ENCODE results near the gene NEK10. TPM values are rescaled to one million over a fixed set of nuclear protein-coding genes. Genes with fewer than 3 reads are reported as not detected.

NEK10 gene
- total RNA-seq, 1 experiment from 2014 or later, result 1.2 TPM

- TF ChIP-seq ATF3 (IDR thresholded peaks at IDR 0.05), result no peak
- TF ChIP-seq ZBTB33 (IDR thresholded peaks at IDR 0.05; ENCODE audit: extremely low read depth, insufficient replicate concordance, low read length), result no peak
- TF ChIP-seq SIN3A (IDR thresholded peaks at IDR 0.05; ENCODE audit: low read depth), result no peak
- TF ChIP-seq RAD21 (IDR thresholded peaks at IDR 0.05; ENCODE audit: low read depth), result no peak
- H3K9ac ChIP-seq (ENCODE audit: low read length), result no peak overlapping the region
- no TSS peak for BruUV-seq (replicated peaks)
- H3K9me2 ChIP-seq (ENCODE audit: insufficient read depth), result no peaks in the 10 kb centered on the region
- H4K20me1 ChIP-seq (ENCODE audit: insufficient read depth), result no peaks in the 10 kb centered on the region
- ChIA-PET CTCF (no interaction called here), RAD21 (ENCODE audit: low non-redundant PET in 1 of 2, low total read pairs in 2 of 2, uncharacterized antibody in 2 of 2, unreplicated experiment in 2 of 2) (no interaction called here), POLR2A (no interaction called here)
- no peak overlapping the region for H2AFZ ChIP-seq (ENCODE audit: low read depth, low read length, poor library complexity, severe bottlenecking)
- ATAC-seq (no peak), DNase-seq (ENCODE audit: low read depth, low spot score) (no peak)
- no peak overlapping the region for H3K4me2 ChIP-seq (ENCODE audit: low read length)
- no peak overlapping the region for H3K4me3 ChIP-seq (replicated peaks in 1 of 2; ENCODE audit: low read depth in 1 of 2, low read length in 2 of 2)
- H3K4me1 ChIP-seq (ENCODE audit: control insufficient read depth in 1 of 2, insufficient read depth in 2 of 2, low read length in 2 of 2), result no peaks in the 10 kb centered on the region
- no peaks in the 10 kb centered on the region for H3K79me2 ChIP-seq (ENCODE audit: insufficient read depth, low read length)
- no peaks in the 10 kb centered on the region for H3K9me3 ChIP-seq (ENCODE audit: control insufficient read depth in 1 of 2, insufficient read depth in 1 of 2, low read depth in 1 of 2, low read length in 2 of 2)
- intact Hi-C loops (cut with micrococcal nuclease), result no loop called here
- no peaks in the 10 kb centered on the region for H3K36me3 ChIP-seq (ENCODE audit: control insufficient read depth in 1 of 2, insufficient read depth in 2 of 2, low read length in 2 of 2)
- no peaks in the 10 kb centered on the region for H3K27me3 ChIP-seq (ENCODE audit: insufficient read depth, low read length)
- H3K27ac ChIP-seq (ENCODE audit: low read depth, low read length), result no peak overlapping the region
Observed at GRCh38 chr3:27166888-27167287, 202.3 kb downstream of the NEK10 start.

GRCh38 chr3:27165321-27165721 lies 203.9 kb downstream of the NEK10 start:
- no peaks in the 10 kb centered on the region for H3K27me3 ChIP-seq (ENCODE audit: insufficient read depth, low read length)
- no peak overlapping the region for H3K4me3 ChIP-seq (replicated peaks in 1 of 2; ENCODE audit: low read depth in 1 of 2, low read length in 2 of 2)
- no peaks in the 10 kb centered on the region for H4K20me1 ChIP-seq (ENCODE audit: insufficient read depth)
- H3K27ac ChIP-seq (ENCODE audit: low read depth, low read length), result no peak overlapping the region
- no peaks in the 10 kb centered on the region for H3K9me3 ChIP-seq (ENCODE audit: control insufficient read depth in 1 of 2, insufficient read depth in 1 of 2, low read depth in 1 of 2, low read length in 2 of 2)
- no TSS peak for BruUV-seq (replicated peaks)
- no peaks in the 10 kb centered on the region for H3K9me2 ChIP-seq (ENCODE audit: insufficient read depth)
- DNase-seq (ENCODE audit: low read depth, low spot score), result no peak
- H3K9ac ChIP-seq (ENCODE audit: low read length), result no peak overlapping the region
- intact Hi-C loops (cut with micrococcal nuclease), result no loop called here
- ATAC-seq, result no peak
- no peak overlapping the region for H3K4me2 ChIP-seq (ENCODE audit: low read length)
- no peaks in the 10 kb centered on the region for H3K4me1 ChIP-seq (ENCODE audit: control insufficient read depth in 1 of 2, insufficient read depth in 2 of 2, low read length in 2 of 2)
- ChIA-PET RAD21 (ENCODE audit: low non-redundant PET in 1 of 2, low total read pairs in 2 of 2, uncharacterized antibody in 2 of 2, unreplicated experiment in 2 of 2) (no interaction called here), CTCF (no interaction called here), POLR2A (no interaction called here)
- H3K36me3 ChIP-seq (ENCODE audit: control insufficient read depth in 1 of 2, insufficient read depth in 2 of 2, low read length in 2 of 2), result no peaks in the 10 kb centered on the region
- TF ChIP-seq ZNF274 (IDR thresholded peaks at IDR 0.05; ENCODE audit: low read depth, low read length), result no peak
- no peak for TF ChIP-seq EGR1 (IDR thresholded peaks at IDR 0.05; ENCODE audit: low read depth)
- no peak for TF ChIP-seq POLR2AphosphoS5 (IDR thresholded peaks at IDR 0.05; ENCODE audit: low read depth, low read length)
- no peak for TF ChIP-seq FOSL1 (IDR thresholded peaks at IDR 0.05; ENCODE audit: low read depth)
- no peak for TF ChIP-seq ATF3 (IDR thresholded peaks at IDR 0.05)
- H3K79me2 ChIP-seq (ENCODE audit: insufficient read depth, low read length), result no peaks in the 10 kb centered on the region
- H2AFZ ChIP-seq (ENCODE audit: low read depth, low read length, poor library complexity, severe bottlenecking), result no peak overlapping the region
